ENCODE results near the gene LRIG1. TPM values are rescaled to one million over a fixed set of nuclear protein-coding genes. Genes with fewer than 3 reads are reported as not detected.

The LRIG1 gene
- total RNA-seq, 6 donors from 2014 or later: 45.2 to 119 (median 81.9) TPM

- peaks cover 47 to 93% (median 72%) of the 10 kb centered on the region in 4 donors for H3K4me1 ChIP-seq
- TF ChIP-seq POLR2A (IDR thresholded peaks at IDR 0.05) (no peak), CTCF (IDR thresholded peaks at IDR 0.05) (no peak), POLR2AphosphoS5 (IDR thresholded peaks at IDR 0.05) (no peak), EP300 (IDR thresholded peaks at IDR 0.05) (no peak)
- no peak overlapping the region for H3K4me3 ChIP-seq
- H3K9me3 ChIP-seq: no peaks in the 10 kb centered on the region
- peak overlapping the region; percentile 22 to 67 (median 58) for H3K27ac ChIP-seq
- no peaks in the 10 kb centered on the region for H3K36me3 ChIP-seq
- 65 to 67% methylated on average over 8 to 13 of the region's 13 CpGs for WGBS, 2 donors
- peak; percentile 21 to 82 for ATAC-seq (ENCODE audit: low FRiP score in 2 of 2)
- peak in 1 of 2 donors; percentile 50 for DNase-seq
- no peaks in the 10 kb centered on the region for H3K27me3 ChIP-seq
Measured at GRCh38 chr3:66483409-66483906, 17.4 kb downstream of the LRIG1 start.

GRCh38 chr3:66483006-66483405 is 17.8 kb downstream of the LRIG1 start:
- TF ChIP-seq EP300 (IDR thresholded peaks at IDR 0.05) (no peak), CTCF (IDR thresholded peaks at IDR 0.05) (no peak), POLR2A (IDR thresholded peaks at IDR 0.05) (no peak), POLR2AphosphoS5 (IDR thresholded peaks at IDR 0.05) (no peak)
- peaks cover 46 to 94% (median 73%) of the 10 kb centered on the region in 4 donors for H3K4me1 ChIP-seq
- no peaks in the 10 kb centered on the region for H3K36me3 ChIP-seq
- WGBS, 2 donors: 36 to 42% methylated on average over 2 to 4 of the region's 4 CpGs
- peak; percentile 30 to 62 for ATAC-seq (ENCODE audit: low FRiP score in 2 of 2)
- no peaks in the 10 kb centered on the region for H3K27me3 ChIP-seq
- no peaks in the 10 kb centered on the region for H3K9me3 ChIP-seq
- DNase-seq: no peak
- no peak overlapping the region for H3K4me3 ChIP-seq
- peak overlapping the region; percentile 22 to 67 (median 58) for H3K27ac ChIP-seq

GRCh38 chr3:66482018-66482404 is 18.8 kb downstream of the LRIG1 start:
- 49 to 54% methylated on average over 6 of the region's 6 CpGs for WGBS, 2 donors
- peak in 1 of 2 donors; percentile 35 for DNase-seq
- no peak for ATAC-seq (ENCODE audit: low FRiP score in 2 of 2)
- Histone ChIP-seq H3K36me3 (no peaks in the 10 kb centered on the region), H3K27me3 (no peaks in the 10 kb centered on the region), H3K4me1 (peaks cover 50 to 92% (median 75%) of the 10 kb centered on the region in 4 donors), H3K4me3 (no peak overlapping the region), H3K9me3 (no peaks in the 10 kb centered on the region), H3K27ac (peak overlapping the region in 3 of 4 donors; percentile 22 to 67 (median 65))
- TF ChIP-seq POLR2AphosphoS5 (IDR thresholded peaks at IDR 0.05): peak in 1 of 2 donors; percentile 9
- no peak for TF ChIP-seq CTCF (IDR thresholded peaks at IDR 0.05)
- TF ChIP-seq EP300 (IDR thresholded peaks at IDR 0.05): no peak

- no peaks in the 10 kb centered on the region for H3K36me3 ChIP-seq
- H3K4me3 ChIP-seq: no peak overlapping the region
- H3K27me3 ChIP-seq: no peaks in the 10 kb centered on the region
- H3K9me3 ChIP-seq: no peaks in the 10 kb centered on the region
- TF ChIP-seq EP300 (IDR thresholded peaks at IDR 0.05): no peak
- TF ChIP-seq CTCF (IDR thresholded peaks at IDR 0.05): no peak
- TF ChIP-seq POLR2A (IDR thresholded peaks at IDR 0.05): no peak
- no peak for TF ChIP-seq POLR2AphosphoS5 (IDR thresholded peaks at IDR 0.05)
- ATAC-seq (ENCODE audit: low FRiP score in 2 of 2): no peak
- WGBS, 2 donors: 22 to 24% methylated on average over 13 of the region's 13 CpGs
- peaks cover 54 to 94% (median 74%) of the 10 kb centered on the region in 4 donors for H3K4me1 ChIP-seq
- peak overlapping the region in 3 of 4 donors; percentile 22 to 67 (median 65) for H3K27ac ChIP-seq
- no peak for DNase-seq
Measured at GRCh38 chr3:66481071-66482017, 19.5 kb downstream of the LRIG1 start.

Measured in upper lobe of left lung (tissue), 6 donors.